Astrocyte of the spinal cord (primary cell): ENCODE results near the gene PAK5.
A peak's percentile ranks its signal among the peaks of the same experiment; 100 is the strongest.

Source experiments
- DNase-seq: peaks from one replicate; pipeline ENCODE4 v3.0.0; 2011; ENCODE audit warnings: low read depth, low spot score
- H3K4me3 ChIP-seq: 2 replicates; pipeline ENCODE4 v1.5.1; 2011; ENCODE audit warnings: low read depth, mild to moderate bottlenecking, low read length, moderate library complexity
- in situ Hi-C: cut with HindIII; loops from 2 replicates; pipeline ENCODE4 v1.10.0; 2017; ENCODE audit warnings: low sequenced_read_pairs
- TF ChIP-seq, protein P1 (sequence below): IDR thresholded peaks from 2 replicates; pipeline ENCODE4 v1.5.1; 2012; ENCODE audit warnings: low read depth, mild to moderate bottlenecking, low read length, inconsistent platforms

PAK5 gene

DNA sequence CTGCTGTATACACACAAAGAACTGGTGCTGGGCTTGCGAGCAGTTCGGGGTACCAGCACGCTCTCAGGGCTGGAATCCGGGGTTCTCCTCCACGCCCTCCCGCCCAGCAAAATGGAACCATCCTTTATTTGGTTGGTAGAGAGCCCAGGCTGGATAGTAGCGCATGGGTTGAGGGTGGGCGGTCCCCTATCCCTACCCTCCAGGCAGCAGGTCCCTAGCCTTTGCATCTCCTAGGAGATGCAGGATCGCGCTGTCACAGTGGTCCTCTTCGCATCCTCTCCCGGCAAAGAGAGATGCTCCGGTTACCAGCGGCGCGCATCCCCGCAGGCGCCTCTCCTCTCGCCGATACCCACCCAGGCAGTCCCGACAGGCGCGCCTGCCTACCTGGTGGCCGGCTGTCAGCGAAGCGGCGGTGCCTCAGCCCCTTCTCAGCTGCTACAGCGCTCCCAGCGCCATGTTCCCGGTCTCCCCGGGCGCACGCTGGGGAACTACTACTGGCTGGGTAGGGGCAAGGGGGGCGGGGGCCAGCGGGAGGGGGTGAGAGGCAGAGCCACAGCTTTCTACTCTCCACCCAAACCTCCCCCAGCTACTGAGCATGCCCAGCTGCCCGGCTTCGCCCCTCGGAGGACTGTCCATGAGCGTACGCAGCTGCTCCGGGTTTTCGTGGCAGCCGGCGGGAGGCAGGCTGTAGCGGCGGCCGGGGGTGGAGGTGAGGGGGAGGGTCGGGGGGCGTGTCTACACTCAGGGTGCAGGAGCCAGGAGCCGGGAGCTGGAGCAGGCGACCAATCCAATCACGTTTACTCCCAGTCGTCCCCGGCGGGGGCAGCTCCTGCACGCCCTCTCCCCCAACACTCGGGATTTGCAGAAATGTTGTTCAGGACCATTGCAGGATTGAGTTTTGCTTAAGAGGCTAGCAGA is at the start of gene PAK5:
Gene PAK5 (minus strand): TSS at position 699 of the 918 bp plus-strand sequence. CDS start 194,748 bp downstream, outside the sequence.
- peak within 1 kb of the TSS; percentile 41 for H3K4me3 ChIP-seq
- TF ChIP-seq, protein P1, sequence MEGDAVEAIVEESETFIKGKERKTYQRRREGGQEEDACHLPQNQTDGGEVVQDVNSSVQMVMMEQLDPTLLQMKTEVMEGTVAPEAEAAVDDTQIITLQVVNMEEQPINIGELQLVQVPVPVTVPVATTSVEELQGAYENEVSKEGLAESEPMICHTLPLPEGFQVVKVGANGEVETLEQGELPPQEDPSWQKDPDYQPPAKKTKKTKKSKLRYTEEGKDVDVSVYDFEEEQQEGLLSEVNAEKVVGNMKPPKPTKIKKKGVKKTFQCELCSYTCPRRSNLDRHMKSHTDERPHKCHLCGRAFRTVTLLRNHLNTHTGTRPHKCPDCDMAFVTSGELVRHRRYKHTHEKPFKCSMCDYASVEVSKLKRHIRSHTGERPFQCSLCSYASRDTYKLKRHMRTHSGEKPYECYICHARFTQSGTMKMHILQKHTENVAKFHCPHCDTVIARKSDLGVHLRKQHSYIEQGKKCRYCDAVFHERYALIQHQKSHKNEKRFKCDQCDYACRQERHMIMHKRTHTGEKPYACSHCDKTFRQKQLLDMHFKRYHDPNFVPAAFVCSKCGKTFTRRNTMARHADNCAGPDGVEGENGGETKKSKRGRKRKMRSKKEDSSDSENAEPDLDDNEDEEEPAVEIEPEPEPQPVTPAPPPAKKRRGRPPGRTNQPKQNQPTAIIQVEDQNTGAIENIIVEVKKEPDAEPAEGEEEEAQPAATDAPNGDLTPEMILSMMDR: no peak

DNA sequence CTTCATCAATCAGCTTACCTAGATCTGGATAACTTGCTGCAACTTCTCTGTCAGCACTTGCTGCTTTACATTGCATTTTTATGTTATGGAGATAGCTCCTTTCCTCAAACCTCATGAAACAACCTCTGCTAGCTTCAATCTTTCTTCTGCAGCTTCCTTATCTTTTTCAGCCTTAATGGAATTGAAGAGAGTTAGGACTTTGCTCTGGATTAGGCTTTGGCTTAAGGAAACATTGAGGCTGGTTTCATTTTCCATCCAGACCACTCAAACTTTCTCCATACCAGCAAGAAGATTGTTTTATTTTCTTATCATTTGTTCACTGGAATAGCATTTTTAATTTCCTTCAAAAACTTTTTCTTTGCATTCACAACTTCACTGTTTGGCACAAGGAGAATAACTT is 48.8 kb upstream of the PAK5 start:
- no peak overlapping the region for H3K4me3 ChIP-seq
- in situ Hi-C loops: no loop called here
- TF ChIP-seq, protein P1: no peak
- no peak for DNase-seq

More for the DNA sequence above, at the start of gene PAK5:
- in situ Hi-C loops: no loop called here
- peak; percentile 48 for DNase-seq

- TF ChIP-seq, protein P1: no peak
- DNase-seq: no peak
- in situ Hi-C loops: no loop called here
- H3K4me3 ChIP-seq: no peak overlapping the region
Observed at GRCh38 chr20:9886227-9886626, 47.4 kb upstream of the PAK5 start.

DNA sequence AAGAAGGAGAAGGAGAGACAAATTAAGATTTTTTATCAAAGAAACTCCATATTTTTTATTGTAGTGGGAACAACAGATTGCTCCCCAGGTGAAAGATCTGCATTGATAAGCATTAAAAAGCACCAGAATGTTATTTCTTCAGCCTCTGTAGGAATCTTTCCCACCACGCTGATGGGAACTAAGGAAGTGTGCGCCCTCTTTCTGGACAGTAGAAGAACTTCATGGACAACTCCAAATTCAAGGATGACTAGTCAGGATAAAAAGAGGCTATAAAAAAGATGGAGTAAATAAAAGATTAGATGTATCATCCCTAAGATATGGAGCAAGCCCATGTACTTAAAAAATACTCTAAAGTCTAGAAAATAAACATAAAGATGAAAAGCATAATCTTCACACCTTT is 45.8 kb upstream of the PAK5 start:
- in situ Hi-C loops: no loop called here
- no peak overlapping the region for H3K4me3 ChIP-seq
- DNase-seq: no peak
- TF ChIP-seq, protein P1: no peak

GRCh38 chr20:9884061-9884460 is 45.2 kb upstream of the PAK5 start:
- H3K4me3 ChIP-seq: no peak overlapping the region
- in situ Hi-C loops: no loop called here
- DNase-seq: no peak
- TF ChIP-seq, protein P1: peak; percentile 5

GRCh38 chr20:9877932-9878495 is 39.1 kb upstream of the PAK5 start:
- TF ChIP-seq, protein P1: no peak
- no peak for DNase-seq
- H3K4me3 ChIP-seq: no peak overlapping the region
- in situ Hi-C loops: no loop called here
